Epithelial cell of esophagus (primary cell): ENCODE results near the gene P2RY11.

Experiments used
- DNase-seq: peaks from one replicate; pipeline ENCODE4 v3.0.0; 2010; ENCODE audit warnings: low read depth
- H3K4me3 ChIP-seq: 2 replicates; pipeline ENCODE4 v1.5.1; 2011; ENCODE audit warnings: mild to moderate bottlenecking, low read length, control low read depth
- TF ChIP-seq, protein P1 (sequence below): IDR thresholded peaks from 2 replicates; pipeline ENCODE4 v1.5.1; 2011; ENCODE audit warnings: low read depth, mild to moderate bottlenecking, low read length, control low read depth, inconsistent platforms; ENCODE audit not compliant: insufficient read depth; ENCODE audit errors: missing control alignments

Gene P2RY11

DNA sequence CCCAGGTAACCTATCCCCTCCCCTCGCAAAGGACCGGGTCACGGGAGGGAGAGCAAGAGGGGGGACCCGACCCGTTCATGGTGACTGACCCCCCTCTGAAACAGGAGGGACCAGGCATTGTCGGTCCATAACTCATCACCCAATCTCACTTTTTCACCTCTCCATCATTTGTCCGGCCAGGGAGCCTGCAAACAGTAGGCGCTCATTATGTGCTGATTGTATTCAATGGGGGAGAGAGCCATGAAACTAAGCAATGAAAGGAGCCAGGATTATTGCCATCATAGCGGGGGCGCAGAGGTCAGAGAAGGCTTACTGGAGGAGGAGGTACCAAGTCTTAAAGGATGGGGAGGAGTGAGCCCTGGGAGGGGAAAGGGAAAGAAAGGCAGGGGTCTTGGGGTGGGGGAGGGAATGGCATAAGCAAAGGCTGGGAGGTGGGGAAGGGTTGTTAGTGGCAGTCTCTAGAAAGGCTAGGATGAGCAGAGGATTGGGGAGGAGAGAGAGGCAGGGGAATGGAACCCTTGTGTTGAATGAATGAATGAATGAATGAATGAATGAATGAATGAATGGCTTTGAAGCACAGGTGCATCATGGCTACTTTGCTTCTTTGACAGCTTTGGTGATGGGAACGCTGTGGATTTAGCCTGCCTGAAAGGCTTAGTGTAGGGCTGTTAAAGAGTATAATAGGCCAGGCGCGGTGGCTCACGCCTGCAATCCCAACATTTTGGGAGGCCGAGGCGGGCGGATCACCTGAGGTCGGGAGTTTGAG is 24.0 kb upstream of the P2RY11 start:
- TF ChIP-seq, protein P1, sequence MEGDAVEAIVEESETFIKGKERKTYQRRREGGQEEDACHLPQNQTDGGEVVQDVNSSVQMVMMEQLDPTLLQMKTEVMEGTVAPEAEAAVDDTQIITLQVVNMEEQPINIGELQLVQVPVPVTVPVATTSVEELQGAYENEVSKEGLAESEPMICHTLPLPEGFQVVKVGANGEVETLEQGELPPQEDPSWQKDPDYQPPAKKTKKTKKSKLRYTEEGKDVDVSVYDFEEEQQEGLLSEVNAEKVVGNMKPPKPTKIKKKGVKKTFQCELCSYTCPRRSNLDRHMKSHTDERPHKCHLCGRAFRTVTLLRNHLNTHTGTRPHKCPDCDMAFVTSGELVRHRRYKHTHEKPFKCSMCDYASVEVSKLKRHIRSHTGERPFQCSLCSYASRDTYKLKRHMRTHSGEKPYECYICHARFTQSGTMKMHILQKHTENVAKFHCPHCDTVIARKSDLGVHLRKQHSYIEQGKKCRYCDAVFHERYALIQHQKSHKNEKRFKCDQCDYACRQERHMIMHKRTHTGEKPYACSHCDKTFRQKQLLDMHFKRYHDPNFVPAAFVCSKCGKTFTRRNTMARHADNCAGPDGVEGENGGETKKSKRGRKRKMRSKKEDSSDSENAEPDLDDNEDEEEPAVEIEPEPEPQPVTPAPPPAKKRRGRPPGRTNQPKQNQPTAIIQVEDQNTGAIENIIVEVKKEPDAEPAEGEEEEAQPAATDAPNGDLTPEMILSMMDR, result no peak
- H3K4me3 ChIP-seq, result no peak overlapping the region
- DNase-seq, result no peak

DNA sequence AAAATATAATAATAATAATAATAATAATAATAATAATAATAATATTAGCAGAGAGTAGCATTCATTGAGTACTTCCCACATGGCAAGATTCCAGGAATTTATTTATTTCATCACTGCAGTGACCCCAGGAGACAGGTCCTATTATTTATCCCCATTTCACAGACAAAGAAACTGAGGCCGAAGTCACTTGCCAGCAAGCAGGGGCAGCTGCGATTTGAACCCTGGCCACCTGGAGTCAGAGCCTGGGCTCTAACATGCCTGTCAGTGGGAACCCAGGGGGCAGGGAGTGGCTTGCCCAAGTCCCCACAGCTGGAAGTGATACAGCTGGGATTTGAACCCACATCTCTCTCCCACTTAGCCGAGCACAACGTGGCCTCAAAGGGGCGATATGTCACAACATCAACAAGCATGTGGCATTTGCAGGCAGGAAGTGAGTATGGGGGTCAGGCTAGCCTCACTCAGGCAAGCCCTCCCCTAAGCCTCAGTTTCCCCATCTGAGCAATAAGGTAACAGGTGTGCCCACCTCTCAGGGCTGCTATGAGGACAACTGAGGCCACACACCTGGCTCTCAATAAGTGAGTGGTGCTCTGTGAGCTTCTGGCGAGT is 22.4 kb upstream of the P2RY11 start:
- TF ChIP-seq, protein P1, result no peak
- H3K4me3 ChIP-seq, result no peak overlapping the region
- no peak for DNase-seq

DNA sequence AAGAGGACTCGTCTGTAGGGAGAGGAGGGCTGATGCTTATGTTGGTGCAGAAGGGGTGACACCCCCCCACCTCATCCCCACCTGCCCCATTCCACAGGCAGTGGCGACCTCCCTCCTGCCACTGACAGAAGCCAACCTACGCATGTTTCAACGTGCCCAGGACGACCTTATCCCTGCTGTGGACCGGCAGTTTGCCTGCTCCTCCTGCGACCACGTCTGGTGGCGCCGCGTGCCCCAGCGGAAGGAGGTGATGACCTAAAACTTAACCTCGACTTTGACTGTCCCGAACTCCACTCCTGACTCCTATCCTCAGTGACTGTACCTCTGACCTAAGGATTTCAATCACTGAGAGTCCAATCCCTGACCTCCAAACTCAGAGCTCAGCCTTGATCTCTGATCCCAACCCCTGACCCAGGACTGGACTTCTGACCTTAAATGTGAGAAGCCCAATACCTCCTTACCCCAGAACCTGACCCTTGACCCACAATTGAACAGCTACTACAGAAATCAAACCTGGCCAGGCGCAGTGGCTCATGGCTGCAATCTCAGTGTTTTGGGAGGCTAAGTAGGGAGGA is 21.6 kb upstream of the P2RY11 start:
- DNase-seq, result no peak
- TF ChIP-seq, protein P1, result no peak

DNA sequence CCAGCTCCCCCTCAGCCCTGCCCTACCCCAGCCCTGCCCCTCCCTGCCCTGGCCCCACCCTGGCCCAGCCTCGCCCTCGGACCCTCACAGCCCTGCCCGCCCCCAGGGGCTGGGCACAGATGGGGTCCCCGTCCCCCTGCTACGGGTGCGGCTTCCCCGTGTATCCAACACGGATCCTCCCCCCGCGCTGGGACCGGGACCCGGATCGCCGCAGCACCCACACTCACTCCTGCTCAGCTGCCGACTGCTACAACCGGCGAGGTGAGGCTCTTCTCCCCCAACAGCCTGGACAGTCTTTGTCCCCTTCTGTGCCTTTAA is 20.2 kb upstream of the P2RY11 start:
- TF ChIP-seq, protein P1, result no peak
- no peak for DNase-seq
- no peak overlapping the region for H3K4me3 ChIP-seq

More for the DNA sequence above, 21.6 kb upstream of the P2RY11 start:
- no peak overlapping the region for H3K4me3 ChIP-seq

DNA sequence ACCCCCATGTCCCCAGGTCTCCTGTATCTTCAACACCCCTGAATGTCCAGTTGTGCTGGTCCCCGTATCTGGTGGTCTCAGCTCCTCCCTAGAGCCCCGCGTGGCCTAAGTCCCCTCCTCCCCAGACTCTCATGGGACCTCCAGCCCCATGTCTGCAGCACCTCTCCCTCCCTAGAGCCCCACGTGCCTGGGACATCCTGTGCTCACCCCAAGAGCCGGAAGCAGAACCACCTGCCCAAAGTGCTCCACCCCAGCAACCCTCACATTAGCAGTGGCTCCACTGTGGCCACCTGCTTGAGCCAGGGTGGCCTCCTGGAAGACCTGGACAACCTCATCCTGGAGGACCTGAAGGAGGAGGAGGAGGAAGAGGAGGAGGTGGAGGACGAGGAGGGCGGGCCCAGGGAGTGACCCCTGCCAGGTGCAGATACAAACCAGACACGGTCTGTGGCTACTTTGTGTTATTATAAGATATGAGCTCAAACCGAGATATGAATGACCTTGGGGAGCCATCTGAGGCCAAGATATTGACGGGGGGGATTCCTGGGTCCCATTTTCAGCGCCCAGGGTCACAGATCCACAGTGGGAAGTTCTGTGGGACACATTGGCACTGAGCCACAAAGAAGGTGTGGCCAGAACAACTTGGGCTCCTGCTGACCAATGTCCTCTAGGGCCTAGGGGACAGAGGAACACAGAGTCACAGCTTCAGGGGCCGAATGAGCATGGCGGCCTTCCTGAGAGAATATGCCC is 19.4 kb upstream of the P2RY11 start:
- DNase-seq, result no peak
- H3K4me3 ChIP-seq, result no peak overlapping the region
- TF ChIP-seq, protein P1, result no peak

DNA sequence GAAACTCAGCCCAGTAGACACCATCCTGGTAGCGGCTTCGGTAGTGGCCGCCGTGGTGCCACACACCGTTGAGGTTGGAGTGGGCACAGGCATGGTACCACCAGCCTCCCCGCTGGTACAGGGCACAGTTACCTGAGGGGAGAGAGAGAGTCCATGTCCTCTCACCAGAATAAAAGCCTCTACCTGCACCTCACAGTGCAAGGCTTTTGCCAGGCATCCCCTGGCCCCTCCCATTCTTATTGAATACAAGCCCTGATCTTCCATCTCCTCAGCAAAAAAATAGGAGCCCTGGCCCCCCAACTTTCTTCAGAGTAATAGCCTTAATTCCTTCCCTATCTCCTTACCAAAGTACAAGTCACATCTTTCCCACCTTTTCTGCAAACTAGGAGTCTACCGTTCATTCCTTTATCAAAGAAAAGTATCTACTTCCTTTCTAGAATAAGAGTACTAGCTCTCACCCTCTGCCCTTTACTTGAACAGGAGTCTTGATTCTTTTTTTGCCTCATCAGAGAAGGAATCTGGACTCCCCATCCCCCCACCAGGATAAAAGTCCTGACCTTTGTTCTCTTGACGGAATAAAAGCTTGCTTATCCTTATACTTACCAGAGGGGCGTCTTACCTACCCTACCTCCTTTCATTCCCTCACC is 18.7 kb upstream of the P2RY11 start:
- TF ChIP-seq, protein P1, result no peak
- no peak overlapping the region for H3K4me3 ChIP-seq
- DNase-seq, result no peak
